Smooth muscle cell (in vitro differentiated cells): ENCODE measurements around the gene AMOTL2. TPM values are rescaled to one million over a fixed set of nuclear protein-coding genes. Genes with fewer than 3 reads are reported as not detected.
A peak's percentile ranks its signal among the peaks of the same experiment; 100 is the strongest.

Experiments used
- DNase-seq: peaks from one replicate; lab custom pipeline; 2025; ENCODE audit not compliant: unreplicated experiment; lab: John Stamatoyannopoulos, UW
- H2AFZ ChIP-seq: fragments of 200-600 bp; sonication (generic); 2 replicates; pipeline ENCODE4 v1.6.0; 2016; ENCODE audit warnings: antibody characterized with exemption, low read depth, mild to moderate bottlenecking
- H3F3A ChIP-seq: fragments of 200-600 bp; sonication (generic); 2 replicates; pipeline ENCODE4 v1.6.0; 2017; ENCODE audit warnings: antibody characterized with exemption, low read depth
- H3K27ac ChIP-seq: fragments of 200-600 bp; sonication (generic); 2 replicates; pipeline ENCODE4 v1.5.1; 2016; ENCODE audit warnings: low read depth, mild to moderate bottlenecking
- H3K27me3 ChIP-seq: fragments of 200-600 bp; sonication (generic); 2 replicates; pipeline ENCODE4 v1.6.1; 2016; ENCODE audit warnings: low read depth, mild to moderate bottlenecking
- H3K36me3 ChIP-seq: fragments of 200-600 bp; sonication (generic); 2 replicates; pipeline ENCODE4 v1.5.1; 2016; ENCODE audit warnings: low read depth
- H3K4me1 ChIP-seq: fragments of 200-600 bp; sonication (generic); 2 replicates; pipeline ENCODE4 v1.5.1; 2016; ENCODE audit warnings: low read depth
- H3K4me2 ChIP-seq: fragments of 200-600 bp; sonication (generic); 2 replicates; pipeline ENCODE4 v1.6.0; 2016; ENCODE audit warnings: mild to moderate bottlenecking
- H3K4me3 ChIP-seq: fragments of 200-600 bp; sonication (generic); 2 replicates; pipeline ENCODE4 v1.5.1; 2016; ENCODE audit warnings: mild to moderate bottlenecking
- H3K79me2 ChIP-seq: fragments of 200-600 bp; sonication (generic); 2 replicates; pipeline ENCODE4 v1.6.0; 2016; ENCODE audit warnings: low read depth, mild to moderate bottlenecking
- H3K9ac ChIP-seq: fragments of 200-600 bp; sonication (generic); 2 replicates; pipeline ENCODE4 v1.6.0; 2016; ENCODE audit warnings: low read depth
- H3K9me3 ChIP-seq: fragments of 200-600 bp; sonication (generic); replicated peaks from 2 replicates; pipeline ENCODE4 v1.5.1; 2016; ENCODE audit warnings: low read depth
- H4K20me1 ChIP-seq: fragments of 200-600 bp; sonication (generic); 2 replicates; pipeline ENCODE4 v1.6.0; 2016; ENCODE audit warnings: low read depth
- CTCF ChIP-seq: fragments of 200-600 bp; sonication (generic); IDR thresholded peaks from 2 replicates; pipeline ENCODE4 v1.5.1; 2017; ENCODE audit warnings: borderline replicate concordance, mild to moderate bottlenecking, antibody characterized with exemption; ENCODE audit not compliant: insufficient read depth, poor library complexity, severe bottlenecking
- WGBS: methylation state at CpG from one replicate; pipeline ENCODE4 v1.1.7; 2016; ENCODE audit warnings: low lambda C conversion rate; 5-methylcytosine and 5-hydroxymethylcytosine counted together
- polyA plus RNA-seq: library from polyadenylated mRNA; unstranded; fragments of >200 nt; fragmentation: Nextera tagmentation; extraction: Ambion mirVana; gene quantifications from 2 replicates; pipeline ENCODE4 v1.2.1, GENCODE V29; 2016
- total RNA-seq: library from RNA; depleted of rRNA; stranded (reverse); fragments of >200 nt; gene quantifications from 2 replicates; pipeline ENCODE4 v1.2.3, GENCODE V29; 2014

Gene AMOTL2
- total and polyA plus RNA-seq, 2 experiments from 2014 or later, result 109 to 114 TPM

- Histone ChIP-seq H3K27ac (no peak overlapping the region), H3K79me2 (peaks cover 15% of the 10 kb centered on the region)
- 92% methylated on average over 8 of the region's 8 CpGs for WGBS
Measured at GRCh38 chr3:134353171-134353825, 20.9 kb downstream of the AMOTL2 start.

GRCh38 chr3:134352031-134352671, 22.1 kb downstream of the AMOTL2 start:
- peaks cover 15% of the 10 kb centered on the region for H3K79me2 ChIP-seq
- H3K4me1 ChIP-seq, result peaks cover 21% of the 10 kb centered on the region
- H3K9ac ChIP-seq, result no peak overlapping the region
- 75% methylated on average over 4 of the region's 4 CpGs for WGBS
- peaks cover 8% of the 10 kb centered on the region for H4K20me1 ChIP-seq
- no peaks in the 10 kb centered on the region for H3K36me3 ChIP-seq
- H3K27me3 ChIP-seq, result no peaks in the 10 kb centered on the region
- H3F3A ChIP-seq, result peaks cover 21% of the 10 kb centered on the region
- H3K9me3 ChIP-seq, result no peaks in the 10 kb centered on the region
- H3K27ac ChIP-seq, result peak overlapping the region; percentile 48
- H3K4me3 ChIP-seq, result no peak overlapping the region
- TF ChIP-seq CTCF, result no peak
- H3K4me2 ChIP-seq, result no peak overlapping the region
- no peak for DNase-seq
- no peak overlapping the region for H2AFZ ChIP-seq

More at GRCh38 chr3:134353171-134353825, 20.9 kb downstream of the AMOTL2 start:
- Histone ChIP-seq H3F3A (peaks cover 29% of the 10 kb centered on the region), H3K27me3 (no peaks in the 10 kb centered on the region), H2AFZ (no peak overlapping the region), H3K4me2 (no peak overlapping the region), H3K36me3 (no peaks in the 10 kb centered on the region), H3K9me3 (no peaks in the 10 kb centered on the region), H3K4me1 (peaks cover 30% of the 10 kb centered on the region), H4K20me1 (peaks cover 9% of the 10 kb centered on the region), H3K4me3 (no peak overlapping the region), H3K9ac (no peak overlapping the region)
- no peak for TF ChIP-seq CTCF
- DNase-seq, result no peak

GRCh38 chr3:134351427-134351826, 22.8 kb downstream of the AMOTL2 start:
- WGBS, result 73% methylated on average over 5 of the region's 5 CpGs
- no peak for DNase-seq

More at GRCh38 chr3:134351427-134351826, 22.8 kb downstream of the AMOTL2 start:
- Histone ChIP-seq H3K27me3 (no peaks in the 10 kb centered on the region), H3K9me3 (no peaks in the 10 kb centered on the region), H3F3A (peaks cover 18% of the 10 kb centered on the region), H3K4me3 (no peak overlapping the region), H2AFZ (no peak overlapping the region), H3K36me3 (no peaks in the 10 kb centered on the region), H3K4me2 (no peak overlapping the region), H3K9ac (no peak overlapping the region), H3K27ac (peak overlapping the region; percentile 48), H4K20me1 (peaks cover 8% of the 10 kb centered on the region), H3K79me2 (peaks cover 11% of the 10 kb centered on the region), H3K4me1 (peaks cover 14% of the 10 kb centered on the region)
- no peak for TF ChIP-seq CTCF
